Heart left ventricle (tissue), 13 donors: Measurements from ENCODE around the gene USP14.

Experiments used
- POLR2A ChIP-seq, 2 donors: fragments of 450-650 bp; IDR thresholded peaks; one replicate each; pipeline ENCODE4 v1.6.1; 2017; ENCODE audit warnings: antibody characterized with exemption in 2 of 2, mild to moderate bottlenecking in 2 of 2, moderate library complexity in 2 of 2
- TF ChIP-seq, protein P1 (sequence below), 12 donors: fragments of 200-600 bp; sonication (generic) in 4 of 12; IDR thresholded peaks; one replicate each; pipeline versions ENCODE4 v1.5.0 to v1.8.0; 2018 to 2022; ENCODE audit warnings: antibody characterized with exemption in 12 of 12, mild to moderate bottlenecking in 5 of 12
- donor health status: ischemic (EF 13 %, LVEDD 7.1; RV severe dilation, severe dysfunction).
- donor health status: DM: no; HTN: yes; CAD: no.
- donor health status: DM: no; HTN: no; CAD: no.
- donor health status: ischemic (EF 25% LVEDD 6.9; RV normal size, moderate dysfunction).
- donor health status: ischemic (EF 25% LVEDD 5.7; RV mildly dilated, moderate dysfunction).
- donor health status: ischemic (EF 35%, LVEDD 5.7; RV mildly dilated, moderate dysfunction).
- donor health status: nonischemic (EF 11% LVEDD 7.7; RV severe dilation, severe dysfunction).
- donor health status: DM: yes; HTN: yes; CAD: no.
- donor health status: PGD.
- donor health status: ischemic (EF 29% LVEDD 5.4; RV normal size, mild dysfunction).
- donor health status: nonischemic (EF 23%, LVEDD 6.1; RV moderate dilation, normal function).

DNA sequence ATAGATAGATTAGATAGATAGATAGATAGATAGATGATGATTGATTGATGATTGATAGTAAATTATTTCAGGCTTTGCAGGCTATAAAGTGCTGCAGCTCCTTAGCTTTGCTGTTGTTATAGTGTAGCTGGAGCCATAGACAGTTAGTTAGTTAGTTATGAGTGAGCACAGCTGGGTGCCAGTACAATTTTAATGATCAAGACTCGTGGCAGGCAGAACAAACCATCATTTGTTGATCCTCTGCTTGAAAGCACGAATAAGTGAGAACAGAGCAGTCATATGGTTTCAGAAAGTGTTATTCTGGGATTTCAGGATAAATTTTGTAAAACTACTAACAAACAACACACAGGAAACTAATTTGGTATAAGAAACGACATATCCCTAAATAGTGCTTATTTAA, 55.6 kb downstream of the USP14 start:
- TF ChIP-seq, protein P1, sequence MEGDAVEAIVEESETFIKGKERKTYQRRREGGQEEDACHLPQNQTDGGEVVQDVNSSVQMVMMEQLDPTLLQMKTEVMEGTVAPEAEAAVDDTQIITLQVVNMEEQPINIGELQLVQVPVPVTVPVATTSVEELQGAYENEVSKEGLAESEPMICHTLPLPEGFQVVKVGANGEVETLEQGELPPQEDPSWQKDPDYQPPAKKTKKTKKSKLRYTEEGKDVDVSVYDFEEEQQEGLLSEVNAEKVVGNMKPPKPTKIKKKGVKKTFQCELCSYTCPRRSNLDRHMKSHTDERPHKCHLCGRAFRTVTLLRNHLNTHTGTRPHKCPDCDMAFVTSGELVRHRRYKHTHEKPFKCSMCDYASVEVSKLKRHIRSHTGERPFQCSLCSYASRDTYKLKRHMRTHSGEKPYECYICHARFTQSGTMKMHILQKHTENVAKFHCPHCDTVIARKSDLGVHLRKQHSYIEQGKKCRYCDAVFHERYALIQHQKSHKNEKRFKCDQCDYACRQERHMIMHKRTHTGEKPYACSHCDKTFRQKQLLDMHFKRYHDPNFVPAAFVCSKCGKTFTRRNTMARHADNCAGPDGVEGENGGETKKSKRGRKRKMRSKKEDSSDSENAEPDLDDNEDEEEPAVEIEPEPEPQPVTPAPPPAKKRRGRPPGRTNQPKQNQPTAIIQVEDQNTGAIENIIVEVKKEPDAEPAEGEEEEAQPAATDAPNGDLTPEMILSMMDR (IDR thresholded peaks at IDR 0.05): no peak
- TF ChIP-seq POLR2A (IDR thresholded peaks at IDR 0.05): no peak
